NOMO-1 treated with DMSO at 0.1 percent for 48 hours (cell line): ENCODE measurements around the gene EPS8L3.
"Not testable (repeated sequence)": the region's sequence is repeated elsewhere in the genome, so short reads cannot be mapped to it uniquely, and the experiment has no call there.

Experiments
- DNase-seq: peaks from one replicate; lab custom pipeline; 2025; ENCODE audit not compliant: unreplicated experiment; lab: John Stamatoyannopoulos, UW

EPS8L3 gene

DNA sequence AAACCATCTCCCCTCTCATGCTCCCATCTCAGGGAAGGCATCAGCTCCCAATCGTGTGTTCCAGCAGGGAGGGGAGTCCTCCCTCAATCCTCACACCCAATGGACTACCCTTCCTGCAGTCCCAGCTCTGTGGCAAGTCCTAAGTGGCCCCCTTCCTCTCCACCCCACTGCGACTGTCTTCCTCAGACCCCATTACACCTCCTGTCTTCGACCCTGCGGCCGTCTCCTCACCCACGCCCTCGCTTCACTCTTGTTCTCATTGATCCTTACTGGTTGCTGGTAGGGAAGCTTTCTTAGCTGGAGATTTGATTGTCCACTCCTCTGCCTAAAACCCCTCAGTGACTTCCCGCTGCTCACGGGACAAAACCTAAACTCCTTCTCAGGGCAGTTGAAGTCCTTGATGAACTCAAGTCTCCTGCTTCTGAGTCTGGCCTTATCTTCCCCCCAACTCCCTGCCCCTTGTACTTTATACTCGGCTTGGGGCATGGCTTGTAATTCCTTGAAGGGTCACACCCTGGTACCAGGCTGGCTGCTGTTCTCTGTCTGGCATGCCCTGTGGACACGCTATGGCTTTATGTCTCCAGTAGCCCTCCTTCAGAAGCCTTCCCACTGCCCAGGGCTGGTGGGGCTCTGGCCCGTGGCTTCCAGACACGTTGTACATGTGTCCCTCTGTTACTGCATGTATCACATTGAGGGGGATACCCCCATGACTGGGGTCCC, 2.3 kb upstream of the EPS8L3 start:
- DNase-seq: no peak

DNA sequence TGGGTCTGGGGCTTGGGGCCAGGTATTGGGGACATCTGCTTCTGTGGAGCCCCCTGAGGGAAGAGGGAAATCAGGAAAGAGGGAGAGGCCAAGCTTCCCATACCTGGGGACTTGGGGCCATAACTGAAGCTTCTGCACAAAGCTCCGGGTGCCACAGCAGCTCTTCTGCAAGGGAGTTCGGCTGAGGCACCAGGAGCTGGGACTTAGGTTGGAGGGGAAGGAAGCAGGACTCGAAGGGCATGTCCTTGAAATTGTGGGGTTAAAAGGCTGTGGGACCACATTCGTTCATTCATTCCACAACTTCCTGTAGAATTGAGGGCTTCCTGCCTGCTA, 1.7 kb upstream of the EPS8L3 start:
- no peak for DNase-seq

DNA sequence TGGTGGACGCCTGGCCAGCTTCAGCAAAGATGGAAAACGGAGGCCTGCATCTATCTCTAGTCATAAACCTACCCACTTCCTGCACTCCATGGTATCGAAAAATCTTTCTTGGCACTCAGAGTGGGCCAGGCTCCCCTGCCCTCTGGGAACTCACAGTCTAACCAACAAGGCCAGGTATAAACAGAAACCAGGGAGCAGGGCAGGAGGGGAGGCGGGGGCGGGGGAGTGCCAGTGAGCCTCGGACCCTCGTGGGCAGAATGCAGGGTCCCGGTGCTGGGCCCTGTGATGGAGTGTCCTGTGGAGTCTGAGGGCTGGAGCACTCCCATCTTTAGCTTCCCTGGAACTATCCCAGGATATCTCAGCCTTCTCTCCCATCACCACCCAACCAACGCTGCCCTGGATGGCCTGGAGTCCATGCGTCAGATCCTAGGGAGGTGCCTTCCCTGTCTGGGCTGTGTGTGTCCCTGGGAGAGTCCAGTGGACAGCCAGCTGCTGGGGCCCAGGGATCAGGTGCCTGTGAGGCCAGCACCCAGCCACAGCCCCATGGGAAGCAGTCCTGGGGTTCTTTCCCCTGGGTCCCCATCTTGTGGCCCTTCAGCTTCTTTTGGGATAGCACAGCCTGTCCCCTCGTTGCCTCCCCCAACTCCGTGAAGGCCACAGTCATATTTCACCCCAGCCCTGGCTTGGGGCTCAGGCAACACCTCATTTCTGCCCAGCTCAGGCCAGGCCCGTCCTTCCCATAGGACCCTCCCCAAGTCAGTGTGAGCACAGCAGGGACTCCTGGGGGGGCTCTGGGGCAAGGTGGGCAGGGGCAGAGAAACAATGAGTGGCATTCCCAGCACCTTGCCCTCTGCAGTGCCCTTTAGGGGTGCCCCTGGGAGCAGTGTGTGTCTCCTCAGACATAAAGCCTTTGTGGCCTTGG, 1.1 kb upstream of the EPS8L3 start:
- DNase-seq: no peak

DNA sequence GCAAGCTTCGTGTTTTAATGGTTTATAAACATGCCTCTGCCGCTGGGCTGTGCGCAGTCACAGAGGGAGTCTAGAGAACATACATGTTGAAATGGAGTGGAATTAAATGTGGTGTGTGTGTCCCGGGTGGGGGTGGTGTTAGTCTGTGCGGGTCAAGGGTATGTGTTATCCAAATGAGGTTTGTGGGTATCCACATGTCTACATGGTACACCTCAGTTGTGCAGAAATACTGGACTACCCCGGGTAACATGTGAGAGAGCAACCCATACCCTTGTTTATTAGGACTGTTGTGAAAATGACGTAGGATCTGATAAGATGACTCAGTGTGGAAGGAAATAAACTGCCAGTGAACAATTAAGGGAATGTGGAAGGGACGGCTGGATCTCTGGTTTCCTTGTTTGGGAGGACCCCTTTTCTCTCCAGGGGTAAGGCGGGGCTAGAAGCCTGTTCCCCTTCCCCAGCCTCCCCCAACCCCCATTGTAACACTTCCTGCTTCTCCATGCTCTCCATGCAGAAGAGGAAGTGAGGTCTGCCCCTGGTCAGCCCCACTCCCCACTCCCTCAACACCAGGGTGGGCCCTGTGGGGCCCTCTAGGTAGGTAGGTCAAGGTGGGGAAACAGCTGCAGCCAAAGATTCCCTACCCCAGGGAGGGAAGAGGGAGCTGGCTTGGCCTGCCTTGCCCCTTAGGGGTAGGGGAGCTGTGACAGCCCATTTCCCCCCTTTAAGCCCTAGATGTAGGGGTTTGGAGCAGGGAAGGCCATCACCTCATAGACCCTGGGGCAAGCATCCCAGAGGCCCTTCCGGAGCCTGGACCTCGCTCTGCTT, 690 bp downstream of the EPS8L3 start:
- peak; percentile 73 for DNase-seq

DNA sequence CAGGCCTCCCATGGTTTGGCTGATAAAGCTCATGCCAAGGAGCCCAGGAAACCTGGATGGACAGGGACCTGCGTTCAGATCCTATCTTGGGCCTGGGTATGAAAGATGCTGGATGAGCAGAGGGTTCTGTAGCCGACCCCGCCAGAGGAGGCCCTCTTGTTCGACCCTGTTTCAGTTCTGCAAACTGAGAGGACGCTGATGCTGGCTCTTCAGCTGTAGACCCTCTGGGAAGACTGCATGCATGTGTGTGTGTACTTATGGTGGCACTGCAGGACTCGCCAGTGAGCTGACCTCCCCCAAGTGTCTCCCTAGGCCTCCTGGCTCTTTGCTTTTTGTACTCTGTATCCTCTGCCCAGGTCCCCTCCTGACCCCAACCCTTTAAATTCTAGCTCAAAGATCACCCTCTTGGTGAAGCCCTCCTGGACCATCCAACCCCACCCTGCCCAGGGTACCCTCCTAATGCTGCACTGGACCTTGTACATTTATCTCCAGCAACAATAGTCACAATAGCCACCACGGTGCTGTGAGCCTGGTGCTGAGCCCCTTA, 1.6 kb downstream of the EPS8L3 start:
- peak; percentile 15 for DNase-seq

DNA sequence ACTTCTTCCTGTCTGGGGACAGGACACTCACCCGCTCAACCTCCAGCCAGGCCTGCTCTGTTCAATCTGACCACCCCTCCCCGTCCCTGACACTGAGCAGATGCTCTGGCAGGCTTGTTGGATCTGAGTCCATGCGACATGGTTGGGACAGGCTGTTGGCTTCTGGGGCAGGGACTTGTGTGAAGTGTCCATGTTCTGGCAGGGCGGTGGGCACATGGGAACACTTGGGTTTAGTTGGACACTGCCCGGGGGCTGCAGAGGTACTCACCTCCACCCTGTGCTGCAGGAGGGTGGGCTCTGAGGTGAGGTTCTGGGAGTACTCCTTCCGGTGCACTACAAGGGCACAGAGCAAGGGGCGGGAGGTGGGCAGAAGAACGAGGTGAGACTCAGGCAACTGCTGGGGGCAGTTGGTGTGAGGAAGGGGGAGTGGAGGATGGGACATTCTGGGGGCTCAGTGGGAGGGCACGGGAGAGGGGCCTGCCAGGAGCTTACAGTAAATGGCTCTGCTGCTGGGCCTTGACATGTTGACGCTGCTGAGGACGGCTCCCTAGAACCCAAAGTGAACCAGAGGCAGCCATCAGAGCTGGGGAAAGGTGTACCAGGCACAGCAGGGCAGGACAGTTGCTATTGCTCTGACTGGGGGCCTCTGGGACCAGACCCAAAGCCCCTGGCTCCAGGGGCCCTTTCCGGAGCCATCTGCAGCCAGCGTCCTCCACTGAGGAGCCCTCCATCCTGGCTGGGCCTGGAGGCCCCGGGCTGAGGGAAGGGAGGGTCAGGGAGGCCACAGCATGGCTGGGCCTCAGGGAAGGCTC, 2.3 kb downstream of the EPS8L3 start:
- DNase-seq: no peak

DNA sequence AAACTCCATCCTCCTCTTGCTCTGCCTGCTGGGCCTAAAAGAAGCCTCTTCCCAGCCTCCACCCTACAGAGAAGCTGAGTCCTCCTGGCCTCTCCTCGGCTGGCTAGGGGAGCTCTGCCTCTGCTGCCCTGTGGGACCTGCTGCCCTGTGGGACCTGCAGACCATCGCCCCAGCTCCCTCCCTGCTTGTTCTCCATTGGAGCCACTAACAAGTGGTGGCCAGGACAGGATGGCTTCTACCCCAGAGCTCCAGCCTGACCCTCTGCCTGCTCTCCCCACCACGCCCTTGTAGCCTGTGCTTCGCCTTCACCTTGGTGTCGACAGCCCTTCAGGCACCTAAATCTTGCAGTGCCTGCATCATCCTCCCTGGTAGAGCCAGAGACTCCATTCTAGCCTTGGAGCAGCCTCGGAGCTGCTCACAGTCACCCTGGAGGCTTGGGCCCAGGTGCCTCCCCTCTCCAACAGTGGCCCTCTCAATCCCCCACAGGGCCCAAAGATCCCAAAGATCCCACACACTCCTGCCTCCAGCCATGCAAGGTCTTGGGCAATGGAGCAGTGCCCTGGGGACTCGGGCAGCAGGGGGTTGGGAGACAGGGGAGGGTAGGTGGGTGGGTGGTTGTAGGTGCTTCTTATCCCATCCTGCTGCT, 3.0 kb downstream of the EPS8L3 start:
- no peak for DNase-seq

DNA sequence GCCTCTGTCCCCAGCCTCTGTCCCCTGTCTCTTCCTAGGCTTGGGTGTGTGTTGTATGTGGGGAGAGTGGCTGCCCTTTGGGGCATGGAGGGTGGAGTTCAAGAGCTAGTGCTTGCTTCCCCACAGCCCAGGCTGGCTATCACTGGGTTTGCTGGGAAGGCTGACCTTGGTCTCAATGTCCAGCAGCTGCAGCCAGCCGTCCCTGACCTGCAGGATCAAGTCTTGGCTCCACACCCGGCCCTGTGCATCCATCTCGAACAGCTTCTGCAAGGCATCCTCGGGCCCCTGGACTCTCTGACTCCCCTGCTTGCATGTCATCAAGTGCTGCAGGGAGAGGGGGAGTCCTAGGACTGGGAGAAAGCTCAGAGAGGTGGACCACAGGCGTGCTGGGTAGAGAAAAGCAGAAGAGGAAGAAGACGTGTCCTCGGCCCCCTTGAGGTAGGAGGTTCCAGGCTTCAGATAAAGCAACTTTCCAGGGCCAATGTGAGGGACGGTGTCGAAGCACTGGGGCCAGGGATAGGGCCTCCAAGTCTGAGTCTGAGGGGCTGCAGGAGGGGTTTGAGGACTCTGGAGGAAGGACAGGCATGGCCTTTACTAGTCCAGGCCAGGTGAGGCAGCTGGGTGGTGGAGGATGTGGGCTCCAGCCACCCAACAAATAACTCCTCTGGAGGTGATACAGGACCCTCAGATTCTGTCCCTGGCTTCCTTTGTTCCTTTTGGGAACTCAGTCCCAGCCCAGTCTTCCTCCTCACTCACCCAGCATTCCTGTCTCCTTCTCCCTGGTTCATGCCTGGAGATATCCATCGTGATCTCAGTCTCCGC, 4.0 kb downstream of the EPS8L3 start:
- DNase-seq: peak; percentile 1

DNA sequence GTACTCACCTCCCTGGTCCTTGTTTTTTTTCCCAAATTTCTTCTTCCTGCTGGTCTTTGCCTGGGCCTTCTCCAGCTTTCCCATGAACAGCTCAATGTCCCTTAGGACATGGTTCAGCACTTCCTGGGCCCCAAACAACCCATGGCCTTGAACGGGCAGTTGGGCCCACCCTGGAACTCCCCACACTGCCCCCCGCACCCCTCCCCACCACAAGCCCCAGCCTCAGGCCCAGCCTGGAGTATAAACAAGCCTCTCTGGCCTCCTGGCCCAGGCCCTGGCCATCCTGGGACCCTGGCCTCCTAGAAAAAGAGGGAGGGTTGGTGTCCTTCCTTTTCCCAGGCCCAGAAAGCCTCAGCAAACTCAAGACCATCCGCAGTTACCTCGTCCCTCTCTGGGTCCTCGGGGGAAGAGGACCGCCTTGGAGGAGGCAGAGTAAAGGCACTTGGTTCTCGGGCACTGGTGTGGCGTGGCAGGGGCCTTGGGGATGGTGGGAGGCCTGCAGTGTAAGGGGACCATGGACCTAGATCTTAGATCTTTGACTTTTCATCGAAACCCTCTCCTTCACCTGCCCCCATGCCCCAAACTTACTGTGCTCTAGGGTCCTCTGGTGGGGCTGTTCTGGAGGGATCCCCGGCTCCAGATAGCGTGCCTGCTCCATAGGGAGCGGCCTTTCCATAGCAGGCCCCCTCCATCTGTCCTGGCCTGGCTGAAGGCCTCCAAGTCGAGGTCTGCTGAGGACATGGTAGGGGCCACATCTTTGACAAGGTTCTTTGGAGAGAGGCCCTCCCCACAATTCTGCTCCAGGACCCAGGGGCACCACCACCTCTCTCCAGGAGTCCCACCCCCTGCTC, 5.6 kb downstream of the EPS8L3 start:
- DNase-seq: no peak

DNA sequence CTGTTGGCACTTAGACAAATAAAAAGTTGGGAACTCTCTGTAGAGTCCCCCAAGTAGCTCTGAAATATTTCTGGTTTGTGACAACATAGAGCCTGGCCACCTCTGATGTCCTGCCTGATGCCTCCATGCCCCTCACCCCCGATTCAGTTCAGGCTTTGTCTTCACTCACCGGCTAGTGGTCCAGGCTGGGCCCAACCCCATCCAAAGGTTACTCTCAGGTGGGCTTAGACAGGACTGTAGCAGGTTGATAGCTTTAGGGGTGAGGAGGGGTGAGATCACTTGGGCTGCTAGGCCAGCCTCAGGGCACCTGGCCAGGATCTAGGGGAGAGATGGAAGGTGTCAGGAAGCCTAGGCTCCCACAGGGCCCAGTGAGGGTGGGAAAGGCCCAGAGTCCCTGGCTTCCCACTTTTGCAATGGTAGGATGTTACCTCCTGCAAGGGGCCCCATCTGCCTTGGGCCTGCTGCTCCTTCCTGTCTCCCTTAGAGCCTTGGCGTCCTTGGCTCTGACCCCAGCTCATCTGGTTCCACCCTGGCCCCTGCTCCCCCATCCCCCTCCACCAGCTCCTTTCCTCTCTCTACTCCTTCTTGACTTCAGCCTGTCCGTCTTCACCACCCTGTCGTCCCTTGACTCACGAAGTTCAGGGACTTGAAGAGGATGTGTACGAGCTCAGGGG, 6.7 kb downstream of the EPS8L3 start:
- no peak for DNase-seq

DNA sequence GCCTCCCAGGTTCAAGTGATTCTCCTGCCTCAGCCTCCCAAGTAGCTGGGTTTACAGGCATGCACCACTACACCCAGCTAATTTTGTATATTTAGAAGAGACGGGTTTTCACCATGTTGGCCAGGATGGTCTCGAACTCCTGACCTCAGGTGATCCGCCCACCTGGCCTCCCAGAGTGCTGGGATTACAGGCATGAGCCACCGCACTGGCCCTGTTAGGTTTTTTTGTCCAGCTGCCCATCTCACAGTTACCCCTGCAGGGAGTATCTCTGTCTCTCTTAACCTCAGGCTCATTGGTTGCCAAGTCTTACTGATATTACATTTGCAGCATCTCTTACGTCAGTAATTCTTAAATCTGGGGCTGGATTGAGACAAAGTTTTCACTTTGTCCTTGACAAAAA, 7.4 kb downstream of the EPS8L3 start:
- DNase-seq: not testable (repeated sequence)

DNA sequence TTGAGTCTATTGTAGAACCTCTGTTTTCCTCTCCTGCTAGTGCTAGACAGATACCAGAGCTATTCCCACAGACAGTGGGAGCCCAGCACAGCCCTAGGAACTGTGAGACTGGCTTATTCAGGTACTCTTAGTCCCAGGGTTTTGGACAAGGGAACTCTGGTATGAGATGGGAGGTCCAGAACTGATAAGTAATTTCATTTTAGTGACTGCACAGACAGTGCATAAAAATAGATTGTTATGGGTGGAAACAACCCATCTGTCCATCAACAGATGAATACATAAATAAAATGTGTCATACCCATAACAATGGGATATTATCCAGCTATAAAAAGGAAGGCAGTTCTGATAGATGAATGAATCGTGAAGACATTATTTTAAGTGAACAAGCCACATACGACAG, 9.0 kb downstream of the EPS8L3 start:
- no peak for DNase-seq

DNA sequence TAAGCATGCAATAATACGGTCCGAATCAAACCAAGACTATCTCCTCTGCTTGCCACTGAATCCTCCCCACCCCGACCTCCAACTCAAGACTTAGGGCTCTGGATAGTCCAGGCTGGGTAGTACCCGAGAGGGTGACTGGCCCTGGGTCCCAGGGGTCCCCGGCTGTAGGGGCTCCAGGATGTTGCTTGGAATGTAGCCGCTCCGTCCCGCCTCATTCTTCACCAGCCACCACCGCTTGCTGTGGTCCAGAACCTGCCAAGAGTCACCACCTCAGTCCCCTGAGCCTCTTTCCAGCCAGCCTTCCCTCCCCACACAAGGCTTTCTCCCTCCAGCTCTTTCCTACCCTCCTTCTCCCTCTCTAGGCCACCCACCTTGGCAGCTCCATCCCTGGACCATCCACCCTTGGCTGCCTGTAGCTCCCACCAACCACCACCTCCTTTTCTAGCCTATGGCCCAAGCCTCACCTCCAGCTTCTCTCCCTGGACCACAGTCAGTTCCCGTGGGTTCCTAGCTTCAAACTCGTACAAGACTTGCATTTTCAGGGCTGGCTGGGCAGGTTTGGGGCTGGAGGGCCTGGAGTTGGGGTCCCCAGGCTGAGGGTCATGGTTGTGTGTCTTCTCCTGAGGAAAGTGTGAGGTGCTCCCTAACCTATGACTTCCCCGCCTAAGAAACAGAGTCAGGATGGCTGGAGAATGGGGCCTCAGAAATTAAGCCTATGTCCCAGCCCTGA, 12.0 kb downstream of the EPS8L3 start:
- no peak for DNase-seq

DNA sequence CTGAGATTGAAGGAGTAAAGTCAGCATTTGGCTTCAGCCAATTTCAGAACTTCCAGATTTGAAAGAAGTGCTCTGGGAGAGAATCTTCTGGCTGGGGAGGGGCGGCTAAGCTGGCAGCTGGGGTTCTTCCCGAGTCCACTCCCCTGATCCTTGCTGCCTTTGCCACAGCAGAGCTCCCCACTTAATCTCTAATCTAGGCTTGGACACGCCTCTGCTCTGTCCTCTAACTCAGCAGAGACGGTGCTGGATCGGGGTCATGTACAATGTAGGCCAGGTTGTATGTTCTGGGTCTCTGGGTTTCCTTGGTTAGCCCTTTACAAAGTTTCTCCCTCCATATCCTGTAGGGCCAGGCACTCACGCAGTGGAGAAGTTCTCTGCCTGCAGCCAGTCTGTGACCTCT, 12.8 kb downstream of the EPS8L3 start:
- DNase-seq: no peak

DNA sequence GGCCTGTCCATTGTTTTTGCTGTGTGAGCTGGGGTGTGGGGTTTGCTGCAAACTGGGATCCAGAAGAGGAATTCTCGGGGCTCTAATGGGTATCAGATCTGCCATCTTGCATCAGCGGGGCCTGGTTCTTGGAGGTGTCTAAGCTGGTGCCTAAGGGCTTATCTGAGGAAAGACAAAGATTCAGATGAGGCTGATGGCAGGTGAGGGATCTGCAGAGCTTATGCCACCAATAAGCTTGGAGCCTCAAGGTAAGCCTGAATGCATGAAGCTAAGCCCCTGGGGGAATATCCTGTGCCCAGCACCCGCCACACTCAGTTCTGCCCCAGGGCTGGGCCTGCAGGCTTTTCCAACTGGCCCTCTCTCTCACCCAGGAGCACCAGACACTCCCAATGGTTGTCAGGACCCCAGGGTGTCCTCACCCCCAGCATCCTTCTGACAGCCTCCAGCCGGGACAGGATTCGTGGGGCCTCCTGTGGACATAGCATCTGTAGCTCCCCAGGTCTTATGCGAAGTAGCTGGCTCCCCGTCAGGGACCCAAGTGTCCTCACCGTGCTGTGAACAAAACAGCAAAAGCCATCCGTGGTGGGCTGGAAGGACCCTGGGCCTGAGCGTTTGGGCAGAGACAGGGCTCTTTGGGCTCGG, 13.4 kb downstream of the EPS8L3 start:
- no peak for DNase-seq

DNA sequence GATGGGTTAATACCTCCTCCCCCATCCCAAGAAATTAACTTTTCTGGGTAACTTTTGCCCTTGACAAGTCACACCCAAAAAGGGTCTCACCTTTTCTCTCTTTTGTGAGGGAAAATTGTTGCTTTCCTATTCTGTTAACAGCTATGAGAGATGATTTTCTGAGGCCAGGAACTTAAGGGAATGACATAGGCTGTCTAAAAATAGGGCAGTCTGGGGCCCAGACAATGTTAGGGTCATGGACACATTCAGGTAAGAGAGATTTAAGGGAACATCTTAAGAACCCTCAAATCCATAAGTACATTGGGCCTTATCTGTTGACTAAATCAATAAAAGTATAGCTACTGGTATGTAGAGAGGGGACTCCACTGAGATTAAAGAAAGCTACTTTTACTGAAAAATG, 14.5 kb downstream of the EPS8L3 start:
- DNase-seq: no peak

DNA sequence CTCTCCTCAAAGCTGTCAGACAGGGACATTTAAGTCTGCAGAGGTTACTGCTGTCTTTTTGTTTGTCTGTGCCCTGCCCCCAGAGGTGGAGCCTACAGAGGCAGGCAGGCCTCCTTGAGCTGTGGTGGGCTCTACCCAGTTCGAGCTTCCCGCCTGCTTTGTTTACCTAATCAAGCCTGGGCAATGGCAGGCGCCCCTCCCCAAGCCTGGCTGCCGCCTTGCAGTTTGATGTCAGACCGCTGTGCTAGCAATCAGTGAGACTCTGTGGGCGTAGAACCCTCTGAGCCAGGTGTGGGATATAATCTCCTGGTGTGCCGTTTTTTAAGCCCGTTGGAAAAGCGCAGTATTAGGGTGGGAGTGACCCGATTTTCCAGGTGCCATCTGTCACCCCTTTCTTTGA, 15.4 kb downstream of the EPS8L3 start:
- DNase-seq: not testable (repeated sequence)
